Testis (tissue), 2 donors: ENCODE measurements around the gene SERPING1.

Experiments used
- POLR2A ChIP-seq: fragments of 450-650 bp; IDR thresholded peaks from one replicate; pipeline ENCODE4 v1.6.1; 2017; ENCODE audit warnings: antibody characterized with exemption, mild to moderate bottlenecking, moderate library complexity
- TF ChIP-seq, protein P1 (sequence below), 3 experiments: fragments of 450-650 bp in 2 of 3; fragments of 200-600 bp in 1 of 3; sonication (generic) in 1 of 3; IDR thresholded peaks; one replicate each; pipeline ENCODE4 v1.5.1; 2016 to 2019; ENCODE audit warnings: antibody characterized with exemption in 3 of 3, mild to moderate bottlenecking in 2 of 3, moderate library complexity in 1 of 3

DNA sequence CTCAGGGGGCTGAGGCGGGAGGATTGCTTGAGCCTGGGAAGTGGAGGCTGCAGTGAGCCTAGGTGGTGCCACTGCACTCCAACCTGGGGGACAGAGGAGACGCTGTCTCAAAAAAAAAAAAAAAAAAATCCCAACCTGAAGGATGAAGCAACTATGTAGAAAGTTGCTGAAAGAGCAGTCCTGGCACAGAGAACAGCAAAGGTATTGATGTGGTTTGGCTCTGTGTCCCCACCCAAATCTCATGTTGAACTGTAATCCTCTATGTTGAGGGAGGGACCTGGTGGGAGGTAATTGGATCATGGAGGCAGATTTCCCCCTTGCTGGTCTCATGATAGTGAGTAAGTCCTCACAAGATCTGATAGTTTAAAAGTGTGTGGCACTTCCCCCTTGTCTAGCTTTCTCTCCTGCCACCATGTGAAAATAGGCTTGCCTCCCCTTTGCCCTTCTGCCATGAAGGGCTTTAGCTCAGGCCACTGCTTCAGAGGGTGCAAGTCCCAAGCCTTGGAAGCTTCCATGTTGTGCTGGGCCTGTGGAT is 10.7 kb upstream of the SERPING1 start:
- TF ChIP-seq, protein P1, sequence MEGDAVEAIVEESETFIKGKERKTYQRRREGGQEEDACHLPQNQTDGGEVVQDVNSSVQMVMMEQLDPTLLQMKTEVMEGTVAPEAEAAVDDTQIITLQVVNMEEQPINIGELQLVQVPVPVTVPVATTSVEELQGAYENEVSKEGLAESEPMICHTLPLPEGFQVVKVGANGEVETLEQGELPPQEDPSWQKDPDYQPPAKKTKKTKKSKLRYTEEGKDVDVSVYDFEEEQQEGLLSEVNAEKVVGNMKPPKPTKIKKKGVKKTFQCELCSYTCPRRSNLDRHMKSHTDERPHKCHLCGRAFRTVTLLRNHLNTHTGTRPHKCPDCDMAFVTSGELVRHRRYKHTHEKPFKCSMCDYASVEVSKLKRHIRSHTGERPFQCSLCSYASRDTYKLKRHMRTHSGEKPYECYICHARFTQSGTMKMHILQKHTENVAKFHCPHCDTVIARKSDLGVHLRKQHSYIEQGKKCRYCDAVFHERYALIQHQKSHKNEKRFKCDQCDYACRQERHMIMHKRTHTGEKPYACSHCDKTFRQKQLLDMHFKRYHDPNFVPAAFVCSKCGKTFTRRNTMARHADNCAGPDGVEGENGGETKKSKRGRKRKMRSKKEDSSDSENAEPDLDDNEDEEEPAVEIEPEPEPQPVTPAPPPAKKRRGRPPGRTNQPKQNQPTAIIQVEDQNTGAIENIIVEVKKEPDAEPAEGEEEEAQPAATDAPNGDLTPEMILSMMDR (IDR thresholded peaks at IDR 0.05), result no peak
- TF ChIP-seq POLR2A, result no peak
